T47D (cell line): ENCODE data around the gene SLC7A11.

Experiments
- DNase-seq, 2 experiments: peaks; one replicate each; pipeline versions ENCODE4 v3.0.0 to v3.0.0-alpha.2; 2011 to 2012; ENCODE audit warnings: low read depth in 1 of 2, low spot score in 1 of 2
- JUND ChIP-seq: IDR thresholded peaks from 2 replicates; pipeline ENCODE4 v1.6.1; 2012; ENCODE audit warnings: low read depth
- in situ Hi-C: cut with HindIII; loops from 2 replicates; pipeline ENCODE4 v1.10.0; 2016; ENCODE audit warnings: low sequenced_read_pairs, low pct_unique_long_range_greater_than_20kb

SLC7A11 gene

DNA sequence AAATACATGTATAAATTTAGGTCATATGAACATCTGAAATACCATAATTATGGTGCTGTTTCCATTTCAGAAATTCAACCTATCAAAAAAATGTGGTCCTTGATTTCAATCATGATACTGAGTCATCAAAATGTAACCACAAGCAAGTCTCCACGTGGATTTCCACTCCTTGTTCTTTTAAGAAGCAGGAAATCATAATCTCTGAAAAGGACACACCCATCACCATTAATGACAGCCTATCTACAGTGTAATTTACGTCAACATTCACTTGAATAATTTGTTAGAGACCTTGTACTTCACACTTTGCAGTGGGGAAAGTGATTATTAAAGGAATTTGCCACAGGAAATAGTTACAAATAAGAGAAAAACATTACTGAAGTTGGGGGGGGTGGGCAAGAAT, 17.7 kb upstream of the SLC7A11 start:
- DNase-seq = no peak
- in situ Hi-C loops = no loop called here
- no peak for TF ChIP-seq JUND

DNA sequence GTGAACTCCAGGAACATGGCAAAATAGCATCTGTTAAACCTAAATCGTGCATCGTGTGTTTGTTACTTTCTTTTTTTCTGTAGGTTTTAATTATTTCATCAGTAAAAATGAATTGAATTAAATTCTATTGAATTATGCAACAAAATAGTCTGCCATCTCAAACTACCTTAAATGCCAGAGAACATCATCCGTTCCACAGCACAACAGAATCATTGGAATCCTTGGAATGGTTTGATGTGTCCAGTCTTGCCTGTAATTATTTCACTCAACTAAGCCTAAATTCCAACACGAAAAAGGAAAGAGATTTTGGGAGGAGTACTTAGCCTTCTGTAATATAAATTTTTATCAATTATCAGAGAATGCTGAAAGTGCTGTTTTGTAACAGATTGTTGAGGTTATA, 17.1 kb upstream of the SLC7A11 start:
- in situ Hi-C loops = no loop called here
- no peak for TF ChIP-seq JUND
- no peak for DNase-seq

- in situ Hi-C loops = no loop called here
- peak in 1 of 2 experiments; percentile 72 for DNase-seq
- no peak for TF ChIP-seq JUND
Measured at GRCh38 chr4:138256608-138257007, 14.5 kb upstream of the SLC7A11 start.

DNA sequence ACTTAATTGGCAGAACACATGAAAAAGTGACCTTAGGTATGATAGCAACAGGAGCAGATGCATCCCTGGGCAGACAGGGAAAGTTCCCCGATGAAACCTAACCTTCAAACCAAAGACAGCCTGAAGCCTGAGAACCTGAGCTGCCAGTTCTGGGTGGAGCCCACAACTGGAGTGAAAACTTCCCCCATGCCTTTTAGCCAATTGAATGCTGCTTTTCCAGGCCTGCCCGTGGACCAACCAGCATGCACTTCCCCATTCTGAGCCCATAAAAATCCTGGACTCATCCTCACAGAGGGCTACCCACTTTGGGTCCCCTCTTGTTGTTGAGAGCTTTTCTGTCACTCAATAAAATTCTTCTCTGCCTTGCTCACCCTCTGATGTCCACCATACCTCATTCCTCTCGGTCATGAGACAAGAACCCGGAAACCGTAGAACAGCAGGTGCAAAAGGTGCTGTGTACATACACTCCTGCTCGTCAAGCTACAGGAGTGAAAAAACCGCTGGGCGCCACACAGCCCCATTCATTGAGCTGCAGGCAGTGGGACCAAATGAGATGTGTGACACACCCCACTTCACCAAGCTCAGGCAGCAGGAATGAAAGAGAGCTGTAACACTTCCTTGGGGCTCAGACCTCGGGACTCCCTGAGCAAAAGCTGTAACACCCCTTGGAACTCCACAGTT, 13.9 kb upstream of the SLC7A11 start:
- in situ Hi-C loops = no loop called here
- no peak for TF ChIP-seq JUND

GRCh38 chr4:138252551-138252950, 10.4 kb upstream of the SLC7A11 start:
- in situ Hi-C loops = no loop called here
- no peak for TF ChIP-seq JUND

More for the DNA sequence above, 13.9 kb upstream of the SLC7A11 start:
- DNase-seq = peak in 1 of 2 experiments; percentile 73

GRCh38 chr4:138251938-138252337, 9.8 kb upstream of the SLC7A11 start:
- TF ChIP-seq JUND = no peak
- in situ Hi-C loops = no loop called here

More at GRCh38 chr4:138252551-138252950, 10.4 kb upstream of the SLC7A11 start:
- no peak for DNase-seq

DNA sequence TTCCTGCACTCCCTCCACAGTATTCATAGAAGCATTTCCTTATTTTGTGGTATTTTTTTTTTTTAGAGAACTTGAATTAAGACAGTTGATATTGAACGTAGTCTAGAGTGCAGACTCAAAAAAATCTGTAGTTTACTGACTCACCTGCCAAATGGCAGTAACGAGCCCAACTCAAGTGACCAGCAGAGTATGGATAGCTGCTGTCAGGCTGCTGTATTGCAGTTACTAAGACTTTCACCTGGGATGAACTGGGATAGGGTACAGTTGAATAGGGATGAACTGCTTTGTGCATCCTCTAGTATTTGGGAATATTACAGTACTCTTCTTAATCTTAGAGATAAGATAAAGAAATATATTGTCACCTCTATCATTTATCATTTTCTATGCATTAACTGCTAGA, 7.0 kb upstream of the SLC7A11 start:
- no peak for DNase-seq
- in situ Hi-C loops = no loop called here
- no peak for TF ChIP-seq JUND

More at GRCh38 chr4:138251938-138252337, 9.8 kb upstream of the SLC7A11 start:
- DNase-seq = no peak

DNA sequence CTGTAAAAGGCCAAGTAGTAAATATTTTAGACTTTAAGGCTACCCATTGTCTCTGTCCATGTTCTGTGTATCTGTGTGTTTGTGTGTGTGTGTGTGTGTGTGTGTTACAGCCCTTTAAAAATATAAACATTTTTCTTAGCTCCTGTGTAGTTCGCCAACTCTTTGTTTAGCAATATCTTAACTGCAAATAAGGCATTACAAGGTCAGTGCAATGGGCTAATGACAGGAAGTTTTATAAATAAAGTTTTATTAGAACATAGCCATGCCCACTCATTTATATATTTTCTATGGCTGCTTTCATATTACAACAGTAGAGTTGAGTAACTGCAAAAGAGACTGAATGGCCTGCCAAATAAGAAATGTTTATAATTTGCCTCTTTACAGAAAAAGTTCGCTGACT, 5.9 kb upstream of the SLC7A11 start:
- in situ Hi-C loops = no loop called here
- DNase-seq = no peak
- TF ChIP-seq JUND = no peak

- TF ChIP-seq JUND = no peak
- in situ Hi-C loops = no loop called here
Measured at GRCh38 chr4:138247643-138248042, 5.5 kb upstream of the SLC7A11 start.

GRCh38 chr4:138243369-138243768, 1.2 kb upstream of the SLC7A11 start:
- in situ Hi-C loops = no loop called here
- no peak for TF ChIP-seq JUND
- no peak for DNase-seq

More at GRCh38 chr4:138247643-138248042, 5.5 kb upstream of the SLC7A11 start:
- DNase-seq = no peak

- no peak for DNase-seq
- no peak for TF ChIP-seq JUND
- in situ Hi-C loops = no loop called here
Measured at GRCh38 chr4:138242834-138243156, 646 bp upstream of the SLC7A11 start.

DNA sequence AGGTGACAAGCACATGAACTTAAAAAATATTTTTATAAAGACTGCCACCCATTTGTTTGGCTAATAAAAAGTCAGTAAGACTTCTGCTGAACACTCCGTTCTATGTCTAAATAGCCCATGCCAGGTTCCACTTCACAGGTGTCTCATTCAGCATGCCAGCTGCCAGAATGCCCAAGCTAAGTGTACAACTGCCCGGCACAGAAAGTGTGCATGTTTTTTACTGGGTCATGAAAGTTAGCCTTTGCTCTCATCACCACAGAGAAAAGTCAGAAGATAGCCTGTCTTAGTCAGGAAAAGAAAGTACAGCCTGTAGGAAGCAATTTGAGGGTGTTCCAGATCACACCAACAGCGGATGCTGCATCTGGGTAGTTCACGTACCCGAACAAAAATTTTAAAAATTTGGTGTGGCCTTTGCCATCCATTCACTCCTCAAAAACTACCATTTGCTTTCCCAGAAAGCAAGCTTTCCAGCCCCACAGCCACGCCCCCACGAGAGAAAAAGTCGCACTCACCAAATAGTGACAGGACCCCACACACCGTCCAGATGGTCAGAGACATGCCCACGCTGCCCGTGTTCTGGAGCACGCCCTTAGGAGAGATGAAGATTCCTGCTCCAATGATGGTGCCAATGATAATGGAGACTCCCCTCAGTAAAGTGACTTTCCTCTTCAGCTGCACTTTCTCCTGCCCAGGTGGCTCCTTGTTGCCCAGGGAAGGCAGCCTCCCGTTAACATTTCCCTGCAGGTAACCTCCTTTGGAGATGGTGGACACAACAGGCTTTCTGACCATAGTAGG, 671 bp downstream of the SLC7A11 start:
- in situ Hi-C loops = no loop called here
- DNase-seq = no peak
- TF ChIP-seq JUND = no peak

GRCh38 chr4:138239491-138239890, 2.7 kb downstream of the SLC7A11 start:
- in situ Hi-C loops = no loop called here
- no peak for DNase-seq
- no peak for TF ChIP-seq JUND
